Gastrocnemius medialis (tissue), 4 donors: ENCODE data around the gene OTOP2. TPM values are rescaled to one million over a fixed set of nuclear protein-coding genes. Genes with fewer than 3 reads are reported as not detected.

Experiments used
- ATAC-seq, 2 donors: fragments of 150-250 bp; one replicate each; pipeline ENCODE4 v1.9.1; 2016
- DNase-seq, 2 donors: peaks; one replicate each; pipeline ENCODE4 v3.0.0-alpha.2; 2019
- H3K27ac ChIP-seq, 4 donors: fragments of 200-600 bp; sonication (generic); 1 replicate in 1 of 4; 2 replicates in 3 of 4; pipeline ENCODE4 v1.5.1; 2016 to 2018; ENCODE audit warnings: mild to moderate bottlenecking in 2 of 4, moderate library complexity in 1 of 4
- H3K27me3 ChIP-seq, 3 donors: fragments of 200-600 bp; sonication (generic) in 2 of 3; 1 replicate in 1 of 3; 2 replicates in 2 of 3; pipeline versions ENCODE4 v1.5.1 to v1.6.0; 2016 to 2019; ENCODE audit warnings: mild to moderate bottlenecking in 1 of 3, moderate library complexity in 1 of 3
- H3K36me3 ChIP-seq, 2 donors: fragments of 200-600 bp; sonication (generic) in 1 of 2; one replicate each; pipeline ENCODE4 v1.5.1; 2017 to 2018
- H3K4me1 ChIP-seq, 2 donors: fragments of 200-600 bp; sonication (generic) in 1 of 2; one replicate each; pipeline ENCODE4 v1.5.1; 2016 to 2017; ENCODE audit warnings: mild to moderate bottlenecking in 2 of 2
- H3K4me3 ChIP-seq, 4 donors: fragments of 200-600 bp; sonication (generic) in 3 of 4; 1 replicate in 1 of 4; 2 replicates in 3 of 4; pipeline ENCODE4 v1.5.1; 2016 to 2019; ENCODE audit warnings: mild to moderate bottlenecking in 2 of 4
- H3K9me3 ChIP-seq, 3 donors: fragments of 200-600 bp; sonication (generic) in 2 of 3; 1 replicate in 1 of 3; 2 replicates in 2 of 3; pipeline ENCODE4 v1.5.1; 2016 to 2019
- CTCF ChIP-seq, 5 experiments: fragments of 450-650 bp in 3 of 5; fragments of 200-600 bp in 2 of 5; sonication (generic) in 2 of 5; IDR thresholded peaks in 4 of 5; conservative IDR thresholded peaks in 1 of 5; 1 replicate in 4 of 5; 2 replicates in 1 of 5; pipeline ENCODE4 v1.5.1; 2016 to 2019; ENCODE audit warnings: antibody characterized with exemption in 5 of 5, mild to moderate bottlenecking in 3 of 5, moderate library complexity in 3 of 5
- POLR2A ChIP-seq, 2 donors: fragments of 450-650 bp; IDR thresholded peaks; one replicate each; pipeline ENCODE4 v1.6.1; 2017; ENCODE audit warnings: antibody characterized with exemption in 2 of 2, mild to moderate bottlenecking in 2 of 2, moderate library complexity in 2 of 2
- in situ Hi-C, 4 donors: fragments of 200-750 bp; cut with MboI; loops; one replicate each; pipeline versions ENCODE4 v1.15.0 to v1.8.0; 2017; ENCODE audit warnings: low sequenced_read_pairs in 4 of 4
- intact Hi-C: fragments of 100-400 bp; cut with DNase I; formaldehyde crosslinking; loops from one replicate; pipeline ENCODE4 v1.15.1; 2023; ENCODE audit warnings: low total_unique reads
- total RNA-seq, 4 donors: library from RNA; depleted of rRNA; stranded (reverse); fragments of >200 nt; gene quantifications; one replicate each; pipeline versions ENCODE4 v1.1.0 to v1.2.3, GENCODE V29; 2016

OTOP2 gene
- total RNA-seq, 4 donors from 2014 or later = 0.19 TPM; not detected in 3

GRCh38 chr17:74945543-74945942, 21.5 kb downstream of the OTOP2 start:
- TF ChIP-seq POLR2A (IDR thresholded peaks at IDR 0.05) (no peak), CTCF (IDR thresholded peaks at IDR 0.05 in 4 of 5, conservative IDR thresholded peaks at IDR 0.05 in 1 of 5) (no peak)
- Histone ChIP-seq H3K36me3 (no peaks in the 10 kb centered on the region), H3K27ac (no peak overlapping the region), H3K4me3 (no peak overlapping the region), H3K4me1 (no peaks in the 10 kb centered on the region), H3K9me3 (no peaks in the 10 kb centered on the region), H3K27me3 (peaks cover 0 to 20% (median 16%) of the 10 kb centered on the region in 3 donors)
- intact Hi-C loops (no loop called here), in situ Hi-C loops (no loop called here)
- no peak for DNase-seq
- no peak for ATAC-seq

- ATAC-seq (no peak), DNase-seq (no peak)
- intact Hi-C loops = no loop called here
- H3K9me3 ChIP-seq = no peaks in the 10 kb centered on the region
- no peaks in the 10 kb centered on the region for H3K36me3 ChIP-seq
- TF ChIP-seq CTCF (IDR thresholded peaks at IDR 0.05 in 4 of 5, conservative IDR thresholded peaks at IDR 0.05 in 1 of 5) = no peak
- no peak for TF ChIP-seq POLR2A (IDR thresholded peaks at IDR 0.05)
- in situ Hi-C loops = no loop called here
- no peak overlapping the region for H3K27ac ChIP-seq
- H3K4me1 ChIP-seq = no peaks in the 10 kb centered on the region
- peaks cover 0 to 20% (median 16%) of the 10 kb centered on the region in 3 donors for H3K27me3 ChIP-seq
- no peak overlapping the region for H3K4me3 ChIP-seq
Measured at GRCh38 chr17:74946641-74947040, 22.6 kb downstream of the OTOP2 start.

- TF ChIP-seq POLR2A (IDR thresholded peaks at IDR 0.05) (no peak), CTCF (IDR thresholded peaks at IDR 0.05 in 4 of 5, conservative IDR thresholded peaks at IDR 0.05 in 1 of 5) (no peak)
- Histone ChIP-seq H3K4me1 (no peaks in the 10 kb centered on the region), H3K9me3 (no peaks in the 10 kb centered on the region), H3K27me3 (peaks cover 4 to 16% (median 16%) of the 10 kb centered on the region in 3 donors), H3K36me3 (no peaks in the 10 kb centered on the region), H3K4me3 (no peak overlapping the region), H3K27ac (no peak overlapping the region)
- ATAC-seq (no peak), DNase-seq (no peak)
- intact Hi-C loops (no loop called here), in situ Hi-C loops (no loop called here)
Measured at GRCh38 chr17:74947041-74947754, 23.1 kb downstream of the OTOP2 start.

- H3K4me3 ChIP-seq = no peak overlapping the region
- in situ Hi-C loops (loop anchor here in 1 of 4 donors (25.0 kb wide), 1 partner anchor 238 kb away; the partner anchor contains the start of gene SUMO2), intact Hi-C loops (loop anchor here (10.0 kb wide), 1 partner anchor 205 kb away; the partner anchor contains the start of gene NHERF1)
- no peaks in the 10 kb centered on the region for H3K9me3 ChIP-seq
- peaks cover 0 to 6% (median 2%) of the 10 kb centered on the region in 3 donors for H3K27me3 ChIP-seq
- no peaks in the 10 kb centered on the region for H3K4me1 ChIP-seq
- H3K27ac ChIP-seq = no peak overlapping the region
- TF ChIP-seq POLR2A (IDR thresholded peaks at IDR 0.05) = no peak
- no peak for TF ChIP-seq CTCF (IDR thresholded peaks at IDR 0.05 in 4 of 5, conservative IDR thresholded peaks at IDR 0.05 in 1 of 5)
- ATAC-seq (no peak), DNase-seq (no peak)
- no peaks in the 10 kb centered on the region for H3K36me3 ChIP-seq
Measured at GRCh38 chr17:74949455-74950115, 25.5 kb downstream of the OTOP2 start.
